OCI-LY1 (cell line): Measurements from ENCODE around the gene RADIL.

Source experiments
- H2AFZ ChIP-seq: fragments of 200-600 bp; sonication (generic), shearing (Covaris generic); 2 replicates; pipeline ENCODE4 v1.6.0; 2014; ENCODE audit warnings: antibody characterized with exemption, mild to moderate bottlenecking, low read length
- H3F3A ChIP-seq: fragments of 200-600 bp; sonication (generic), shearing (Covaris generic); 2 replicates; pipeline ENCODE4 v1.6.0; 2014; ENCODE audit warnings: mild to moderate bottlenecking, antibody characterized with exemption, low read length, moderate library complexity; ENCODE audit not compliant: insufficient read depth
- H3K27ac ChIP-seq: fragments of 200-600 bp; sonication (generic); 2 replicates; pipeline ENCODE4 v1.5.1; 2014; ENCODE audit warnings: low read length, mixed run types, mild to moderate bottlenecking, low read depth; ENCODE audit not compliant: poor library complexity, severe bottlenecking
- H3K27me3 ChIP-seq: fragments of 200-600 bp; sonication (generic); 2 replicates; pipeline ENCODE4 v1.6.0; 2014; ENCODE audit warnings: antibody characterized with exemption, mild to moderate bottlenecking, low read length, moderate library complexity; ENCODE audit not compliant: insufficient read depth
- H3K36me3 ChIP-seq: fragments of 200-600 bp; sonication (generic); 2 replicates; pipeline ENCODE4 v1.6.1; 2014; ENCODE audit warnings: mild to moderate bottlenecking, antibody characterized with exemption, low read length, moderate library complexity, mixed read lengths; ENCODE audit not compliant: insufficient read depth
- H3K4me1 ChIP-seq: fragments of 200-600 bp; sonication (generic); 2 replicates; pipeline ENCODE4 v1.5.1; 2014; ENCODE audit warnings: mild to moderate bottlenecking, low read length, moderate library complexity; ENCODE audit not compliant: insufficient read depth, severe bottlenecking
- H3K4me2 ChIP-seq: fragments of 200-600 bp; sonication (generic), shearing (Covaris generic); 2 replicates; pipeline ENCODE4 v1.6.1; 2014; ENCODE audit warnings: low read length
- H3K4me3 ChIP-seq: fragments of 200-600 bp; sonication (generic); 2 replicates; pipeline ENCODE4 v1.5.1; 2014; ENCODE audit warnings: low read length, low read depth, mild to moderate bottlenecking, mixed read lengths; ENCODE audit not compliant: poor library complexity, severe bottlenecking
- H3K79me2 ChIP-seq: fragments of 200-600 bp; shearing (Covaris generic); 2 replicates; pipeline ENCODE4 v1.6.1; 2016; ENCODE audit warnings: mixed run types, low read length, mixed read lengths; ENCODE audit not compliant: insufficient read depth
- H3K9ac ChIP-seq: fragments of 200-600 bp; sonication (generic), shearing (Covaris generic); 2 replicates; pipeline ENCODE4 v1.6.1; 2014; ENCODE audit warnings: mild to moderate bottlenecking, low read length, mixed read lengths
- H3K9me2 ChIP-seq: fragments of 200-600 bp; sonication (generic), shearing (Covaris generic); 2 replicates; pipeline ENCODE4 v1.6.1; 2014; ENCODE audit warnings: low read depth, mild to moderate bottlenecking, low read length, mixed read lengths
- H3K9me3 ChIP-seq: fragments of 200-600 bp; shearing (Covaris generic); 2 replicates; pipeline ENCODE4 v1.6.1; 2014; ENCODE audit warnings: low read length, mixed read lengths
- H4K20me1 ChIP-seq: fragments of 200-600 bp; sonication (generic), shearing (Covaris generic); 2 replicates; pipeline ENCODE4 v1.6.0; 2016; ENCODE audit warnings: mild to moderate bottlenecking, low read length; ENCODE audit not compliant: insufficient read depth
- CTCF ChIP-seq: fragments of 200-600 bp; sonication (generic), shearing (Covaris generic); IDR thresholded peaks from 2 replicates; pipeline ENCODE4 v1.5.1; 2017; ENCODE audit warnings: mild to moderate bottlenecking, antibody characterized with exemption, low read length, moderate library complexity, mixed read lengths
- EZH2 ChIP-seq: fragments of 200-600 bp; sonication (generic), shearing (Covaris generic); IDR thresholded peaks from 2 replicates; pipeline ENCODE4 v1.8.0; 2017; ENCODE audit warnings: borderline replicate concordance, mixed run types, mild to moderate bottlenecking, antibody characterized with exemption, low read length, moderate library complexity, mixed read lengths

RADIL gene

GRCh38 chr7:4798706-4799235 is 84.7 kb downstream of the RADIL start:
- Histone ChIP-seq H2AFZ (no peak overlapping the region), H3K36me3 (no peaks in the 10 kb centered on the region; the same call in 1 of the 2 replicates), H3K9ac (no peak overlapping the region), H3K27ac (no peak overlapping the region), H3K4me1 (no peaks in the 10 kb centered on the region), H3K9me3 (no peaks in the 10 kb centered on the region), H3K27me3 (0 out of 2 replicates have a peak, but pooled peaks cover 4% of the 10 kb centered on the region), H3K9me2 (no peaks in the 10 kb centered on the region), H4K20me1 (no peaks in the 10 kb centered on the region), H3K4me3 (no peak overlapping the region), H3K79me2 (no peaks in the 10 kb centered on the region), H3K4me2 (no peak overlapping the region), H3F3A (no peaks in the 10 kb centered on the region)
- TF ChIP-seq CTCF (no peak), EZH2 (no peak)

GRCh38 chr7:4797858-4798705 is 85.4 kb downstream of the RADIL start:
- 0 out of 2 replicates have a peak, but pooled peaks cover 4% of the 10 kb centered on the region for H3K27me3 ChIP-seq
- TF ChIP-seq CTCF (peak; percentile 78), EZH2 (no peak)
- H4K20me1 ChIP-seq: no peaks in the 10 kb centered on the region
- no peaks in the 10 kb centered on the region for H3K9me3 ChIP-seq
- no peak overlapping the region for H2AFZ ChIP-seq
- no peak overlapping the region for H3K9ac ChIP-seq
- H3K27ac ChIP-seq: no peak overlapping the region
- no peaks in the 10 kb centered on the region for H3K9me2 ChIP-seq
- no peaks in the 10 kb centered on the region for H3K4me1 ChIP-seq
- H3K4me2 ChIP-seq: no peak overlapping the region
- no peaks in the 10 kb centered on the region; the same call in 1 of the 2 replicates for H3K36me3 ChIP-seq
- no peaks in the 10 kb centered on the region for H3F3A ChIP-seq
- H3K79me2 ChIP-seq: no peaks in the 10 kb centered on the region
- H3K4me3 ChIP-seq: no peak overlapping the region

- Histone ChIP-seq H3K27ac (no peak overlapping the region), H3K36me3 (peaks cover 12% of the 10 kb centered on the region), H3F3A (no peaks in the 10 kb centered on the region), H3K9ac (no peak overlapping the region), H3K79me2 (no peaks in the 10 kb centered on the region), H3K9me3 (no peaks in the 10 kb centered on the region), H2AFZ (no peak overlapping the region), H3K9me2 (no peaks in the 10 kb centered on the region), H3K4me2 (no peak overlapping the region), H4K20me1 (no peaks in the 10 kb centered on the region), H3K27me3 (0 out of 2 replicates have a peak, but pooled peaks cover 4% of the 10 kb centered on the region), H3K4me1 (no peaks in the 10 kb centered on the region), H3K4me3 (no peak overlapping the region)
- no peak for TF ChIP-seq EZH2
- no peak for TF ChIP-seq CTCF
Observed at GRCh38 chr7:4796453-4796852, 87.1 kb downstream of the RADIL start.
